HS-5 (cell line): Measurements from ENCODE around the gene SLC25A31.

Source experiments
- DNase-seq: peaks from one replicate; pipeline ENCODE4 v3.0.0-alpha.2; 2012; ENCODE audit warnings: low read depth

SLC25A31 gene

DNA sequence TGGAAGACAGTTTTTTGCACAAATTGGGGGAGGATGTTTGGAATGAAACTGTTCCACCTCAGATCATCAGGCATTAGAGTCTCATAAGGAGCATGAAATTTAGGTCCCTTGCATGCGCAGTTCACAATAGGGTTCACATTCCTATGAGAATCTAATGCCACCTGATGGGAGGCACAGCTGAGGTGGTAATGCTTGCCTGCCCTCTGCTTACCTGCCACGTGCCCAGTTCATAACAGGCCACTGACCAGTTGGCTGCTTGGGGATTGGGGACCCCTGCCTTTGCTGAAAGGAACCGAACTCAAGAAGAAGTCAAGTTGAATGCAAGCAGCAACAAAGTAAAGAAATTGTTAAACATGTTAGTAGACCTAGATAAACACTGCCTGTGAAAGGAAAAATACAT, 47.3 kb downstream of the SLC25A31 start:
- DNase-seq: no peak

GRCh38 chr4:127778102-127778501, 47.9 kb downstream of the SLC25A31 start:
- no peak for DNase-seq

DNA sequence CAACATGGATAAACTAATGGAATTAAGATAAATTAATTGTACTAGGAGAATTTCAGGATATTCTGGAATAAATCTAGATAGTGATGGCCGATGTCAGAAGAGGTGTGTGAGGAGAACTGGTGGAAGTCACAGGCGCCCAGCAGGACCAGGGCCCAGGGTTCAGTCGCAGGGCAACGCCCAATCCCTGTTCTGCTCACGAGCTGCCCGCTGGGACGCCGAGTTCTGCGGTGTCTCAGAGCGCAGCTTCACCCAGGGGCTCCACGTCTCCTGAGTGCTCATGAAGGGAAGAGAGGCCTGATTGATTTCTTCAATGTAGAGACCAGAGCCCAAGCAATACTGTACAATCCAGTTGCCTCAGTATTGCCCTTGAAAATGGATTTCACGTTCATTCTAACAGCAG, 50.4 kb downstream of the SLC25A31 start:
- DNase-seq: no peak

DNA sequence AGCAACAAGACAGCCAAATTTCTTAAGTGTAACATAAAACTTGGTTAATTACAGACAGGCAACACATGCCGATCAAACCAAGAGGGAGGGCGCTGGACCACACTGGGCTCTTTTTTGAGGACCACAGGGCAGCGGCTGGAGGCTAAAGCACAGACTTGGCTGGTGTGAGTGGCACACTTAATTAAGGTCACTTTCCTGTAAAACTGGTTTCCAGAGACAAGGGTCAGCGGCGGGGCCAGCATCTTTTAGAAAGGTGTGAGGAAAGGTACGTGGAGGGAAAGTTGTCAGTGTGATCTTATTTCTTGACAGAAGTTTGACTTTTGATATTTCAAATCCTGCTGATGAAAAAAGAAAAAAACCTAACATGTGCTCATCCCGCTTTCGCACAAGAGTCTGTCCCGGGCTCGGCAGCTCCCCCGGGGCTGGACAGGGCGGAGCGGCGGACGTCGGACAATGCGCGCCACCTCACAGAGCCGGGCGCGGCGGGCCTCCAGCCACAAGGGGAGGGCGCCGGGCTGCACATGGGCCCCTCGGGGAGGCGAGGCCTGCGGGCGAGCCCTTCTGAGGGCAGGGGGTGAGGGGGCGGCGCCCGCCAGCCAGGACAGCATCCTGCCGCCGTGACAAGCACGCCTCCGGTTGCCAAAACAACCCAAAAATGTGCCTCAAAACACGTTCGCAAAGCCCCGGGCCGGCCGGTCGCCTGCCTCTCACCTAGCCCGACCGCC, 51.3 kb downstream of the SLC25A31 start:
- DNase-seq: peak; percentile 41

DNA sequence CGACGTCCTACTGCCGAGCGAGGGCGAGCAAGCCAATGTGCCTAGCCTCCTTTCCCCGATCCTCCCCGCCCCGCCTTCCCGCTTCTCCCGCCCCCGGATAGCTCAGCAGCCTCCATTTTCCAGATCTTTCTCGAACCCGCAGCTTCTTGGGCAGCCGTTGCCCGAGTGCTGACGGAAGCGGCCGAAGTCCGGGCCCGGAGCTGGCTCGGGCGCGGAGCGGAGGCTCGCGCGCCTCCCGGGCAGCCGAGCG, 51.8 kb downstream of the SLC25A31 start:
- DNase-seq: peak; percentile 46

- no peak for DNase-seq
These were observed 52.2 kb downstream of the SLC25A31 start, which contains the start of gene HSPA4L for GRCh38 chr4:127782275-127783025. HSPA4L (plus strand) TSS chr4:127782322; CDS start chr4:127782551, 229 bp downstream.

- DNase-seq: no peak
These were observed 53.0 kb downstream of the SLC25A31 start for GRCh38 chr4:127783026-127783769.

- DNase-seq: no peak
These were observed 54.0 kb downstream of the SLC25A31 start for GRCh38 chr4:127783955-127784770.

DNA sequence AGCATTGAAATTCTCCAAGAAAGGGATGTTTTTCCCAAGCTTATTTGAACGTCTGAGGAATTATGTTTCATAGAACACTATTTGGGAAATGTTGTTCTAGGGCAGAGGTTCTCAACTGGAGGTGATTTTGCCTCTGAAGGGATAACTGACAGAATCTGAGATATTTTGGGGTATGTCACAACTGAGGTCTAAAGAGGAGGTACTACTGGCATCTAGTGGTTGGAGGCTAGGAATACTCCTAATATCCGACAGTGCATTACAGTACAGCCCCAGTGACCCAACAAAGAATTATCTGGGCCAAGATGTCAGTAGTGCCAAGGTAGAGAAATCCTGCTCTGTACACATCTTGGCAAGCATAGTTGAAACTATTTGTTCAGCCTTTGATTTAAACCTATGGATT, 58.3 kb downstream of the SLC25A31 start:
- no peak for DNase-seq

DNA sequence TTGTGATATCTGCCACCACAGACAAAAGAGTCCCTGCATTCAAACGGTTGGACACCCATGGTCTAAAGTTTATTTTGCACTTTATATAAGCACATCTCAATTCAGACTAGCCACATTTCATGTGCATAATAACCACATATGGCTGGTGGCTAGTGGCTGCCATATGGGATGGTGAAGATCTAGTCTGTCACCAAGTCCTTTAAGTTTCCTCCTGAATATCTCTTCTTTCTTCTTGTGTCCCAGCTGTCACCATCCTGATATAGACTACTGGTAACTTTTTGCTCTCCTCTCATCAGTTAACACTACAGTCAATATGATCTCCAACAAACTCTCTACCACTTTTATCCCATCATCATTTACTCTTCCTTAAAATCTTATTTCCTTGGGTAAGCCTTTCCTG, 61.2 kb downstream of the SLC25A31 start:
- DNase-seq: no peak

- DNase-seq: no peak
These were observed 63.3 kb downstream of the SLC25A31 start for GRCh38 chr4:127793528-127793927.

- DNase-seq: no peak
These were observed 69.5 kb downstream of the SLC25A31 start for GRCh38 chr4:127799711-127800110.

DNA sequence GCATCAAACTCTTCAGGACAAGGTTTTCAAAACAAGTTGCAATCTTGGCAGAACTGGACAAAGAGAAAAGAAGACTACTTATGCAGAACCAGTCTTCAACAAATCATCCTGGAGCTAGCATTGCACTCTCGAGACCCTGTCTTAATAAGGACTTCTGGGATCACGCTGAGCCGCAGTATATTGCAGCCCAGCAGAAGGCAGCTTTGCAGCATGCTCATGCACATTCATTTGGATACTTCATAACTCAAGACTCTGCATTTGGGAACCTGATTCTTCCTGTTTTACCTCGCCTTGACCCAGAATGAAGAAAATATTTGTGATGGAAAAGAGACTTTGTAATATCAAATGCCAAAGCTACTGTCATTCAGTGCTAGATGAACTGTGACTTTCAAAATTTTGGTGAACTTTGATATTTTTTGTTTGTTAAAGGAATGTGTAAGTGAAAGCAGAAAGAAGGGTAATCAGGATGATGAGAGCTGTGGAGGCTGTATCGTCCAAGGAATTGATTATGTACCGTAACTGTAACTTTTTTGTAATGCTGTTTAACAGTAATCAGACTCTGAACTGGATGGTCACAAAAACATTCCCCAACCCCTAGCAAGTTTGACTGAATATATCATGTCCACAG, 79.1 kb downstream of the SLC25A31 start:
- DNase-seq: no peak

- no peak for DNase-seq
These were observed 80.4 kb downstream of the SLC25A31 start for GRCh38 chr4:127810551-127810950.

- no peak for DNase-seq
These were observed 92.2 kb downstream of the SLC25A31 start for GRCh38 chr4:127822430-127822829.
